Measurements from ENCODE around the gene CLEC2A.
"Not testable (repeated sequence)": the region's sequence is repeated elsewhere in the genome, so short reads cannot be mapped to it uniquely, and the experiment has no call there.

CLEC2A gene, protein sequence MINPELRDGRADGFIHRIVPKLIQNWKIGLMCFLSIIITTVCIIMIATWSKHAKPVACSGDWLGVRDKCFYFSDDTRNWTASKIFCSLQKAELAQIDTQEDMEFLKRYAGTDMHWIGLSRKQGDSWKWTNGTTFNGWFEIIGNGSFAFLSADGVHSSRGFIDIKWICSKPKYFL

DNA sequence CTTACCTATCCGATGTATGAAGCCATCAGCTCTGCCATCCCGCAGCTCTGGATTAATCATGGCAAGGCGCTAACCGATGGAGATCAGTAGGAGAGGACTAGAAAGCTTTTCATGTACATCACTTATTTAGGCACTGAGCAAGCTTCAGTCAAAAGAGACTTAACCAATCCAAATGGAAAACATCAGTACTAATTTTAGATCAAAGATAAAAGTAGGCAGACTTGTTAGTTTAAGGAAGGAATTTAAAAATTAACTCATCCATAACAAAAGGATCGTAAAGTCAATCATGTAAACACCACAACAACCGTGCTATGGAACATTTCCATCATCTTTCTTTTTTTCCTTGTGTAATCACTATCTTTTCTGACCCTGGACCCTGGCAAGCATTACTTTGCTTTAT, at the start of gene CLEC2A:
TSS of gene CLEC2A (minus strand) at position 101 of the 400 bp plus-strand sequence. CDS start at position 60, 41 bp downstream.
- DNase-seq, result no peak

DNA sequence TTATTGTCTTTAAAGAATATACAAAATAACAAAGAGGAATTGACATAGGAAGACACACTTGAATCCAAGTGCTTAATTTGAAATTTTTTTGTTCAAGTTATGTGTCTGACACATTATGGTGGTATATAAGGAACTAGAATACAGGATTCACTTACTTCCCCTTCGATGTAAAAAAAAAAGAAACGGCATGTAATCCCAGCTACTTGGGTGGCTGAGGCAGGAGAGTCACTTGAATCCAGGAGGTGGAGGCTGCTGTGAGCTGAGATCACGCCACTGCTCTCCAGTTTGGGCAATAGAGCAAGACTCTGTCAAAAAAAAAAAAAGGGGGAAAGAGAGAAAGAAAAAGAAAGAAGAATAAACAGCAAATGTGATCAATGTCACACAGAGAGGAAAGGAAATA, 48.0 kb upstream of the CLEC2A start:
- no peak for DNase-seq

DNA sequence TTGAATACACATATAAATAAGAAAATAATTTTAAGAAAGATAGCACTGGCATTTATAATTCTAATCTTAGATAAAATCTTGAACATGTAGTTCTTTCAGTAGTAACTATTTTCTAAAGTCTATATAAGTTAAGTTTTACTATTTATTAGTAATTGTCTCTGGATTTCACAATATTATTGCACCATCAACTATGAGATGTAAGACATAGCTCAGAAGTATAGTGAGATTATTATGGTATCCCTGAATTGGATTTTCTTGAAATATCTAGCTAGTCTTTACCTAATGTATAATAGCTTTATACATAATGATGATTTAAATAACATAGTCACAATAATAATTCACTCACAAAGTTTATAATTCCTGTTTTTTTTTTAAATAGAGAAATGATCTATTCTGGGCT, 45.7 kb upstream of the CLEC2A start:
- no peak for DNase-seq

DNA sequence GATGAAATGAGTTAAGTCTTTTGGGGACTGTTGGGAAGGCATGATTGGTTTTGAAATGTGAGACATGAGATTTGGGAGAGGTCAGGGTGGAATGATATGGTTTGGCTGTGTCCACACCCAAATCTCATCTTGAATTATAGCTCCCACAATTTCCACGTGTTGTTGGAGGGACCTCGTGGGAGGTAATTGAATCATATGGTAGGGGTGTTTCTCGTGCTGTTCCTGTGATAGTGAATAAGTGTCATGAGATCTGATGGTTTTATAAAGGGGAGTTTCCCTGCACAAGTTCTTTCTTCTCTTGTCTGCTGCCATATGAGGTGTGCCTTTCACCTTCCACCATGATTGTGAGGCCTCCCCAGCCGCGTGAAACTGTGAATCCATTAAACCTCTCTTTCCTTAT, 44.5 kb upstream of the CLEC2A start:
- not testable (repeated sequence) for DNase-seq

DNA sequence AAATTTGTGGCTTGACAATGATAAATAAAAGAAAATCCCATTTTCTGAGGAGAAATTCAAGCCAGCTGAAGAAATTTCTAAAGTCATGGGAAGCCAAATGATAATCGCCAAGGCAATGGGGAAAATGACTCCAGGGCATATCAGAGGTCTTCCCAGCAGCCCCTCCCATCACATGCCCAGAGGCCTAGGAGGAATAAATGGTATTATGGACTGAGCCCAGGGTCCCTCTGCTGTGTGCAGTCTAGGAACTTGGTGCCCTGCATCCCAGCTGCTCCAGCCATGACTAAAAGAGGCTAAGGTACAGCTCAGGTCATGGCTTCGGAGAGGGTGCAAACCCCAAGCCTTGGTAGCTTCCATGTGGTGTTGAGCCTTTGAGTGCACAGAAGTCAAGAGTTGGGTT, 43.4 kb upstream of the CLEC2A start:
- no peak for DNase-seq

DNA sequence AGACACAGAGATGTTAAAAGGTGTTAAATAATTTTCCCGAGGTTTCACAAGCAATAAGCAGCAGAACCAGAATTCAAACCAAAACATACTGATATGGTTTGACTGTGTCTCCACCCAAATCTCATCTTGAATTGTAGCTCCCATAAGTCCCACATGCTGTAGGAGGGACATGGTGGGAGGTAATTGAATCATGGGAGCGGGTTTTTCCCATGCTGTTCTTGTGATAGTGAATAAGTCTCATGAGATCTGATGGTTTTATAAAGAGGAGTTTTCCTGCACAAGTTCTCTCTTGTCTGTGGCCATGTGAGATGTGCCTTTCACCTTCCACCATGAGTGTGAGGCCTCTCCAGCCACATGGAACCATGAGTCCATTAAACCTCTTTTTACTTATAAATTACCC, 42.6 kb upstream of the CLEC2A start:
- DNase-seq, result not testable (repeated sequence)

DNA sequence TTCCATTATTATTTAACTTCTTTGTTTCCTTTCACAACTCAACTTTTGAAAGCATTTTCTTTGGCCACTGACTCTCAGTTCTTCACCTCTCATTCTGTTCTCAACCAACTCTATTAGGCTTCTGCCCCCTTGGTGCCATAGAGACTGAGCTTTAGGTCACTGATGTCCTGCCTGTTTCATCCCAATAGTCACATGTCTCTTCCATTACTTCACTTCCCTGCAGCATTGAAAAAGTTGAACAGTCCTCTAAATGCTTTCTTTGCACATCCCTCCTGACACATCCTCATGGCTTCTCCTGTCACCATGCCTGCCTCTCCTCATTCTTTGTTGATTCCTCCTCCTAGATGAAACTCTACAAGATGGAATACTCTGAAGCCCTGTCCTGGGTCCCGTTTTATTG, 41.8 kb upstream of the CLEC2A start:
- DNase-seq, result no peak

DNA sequence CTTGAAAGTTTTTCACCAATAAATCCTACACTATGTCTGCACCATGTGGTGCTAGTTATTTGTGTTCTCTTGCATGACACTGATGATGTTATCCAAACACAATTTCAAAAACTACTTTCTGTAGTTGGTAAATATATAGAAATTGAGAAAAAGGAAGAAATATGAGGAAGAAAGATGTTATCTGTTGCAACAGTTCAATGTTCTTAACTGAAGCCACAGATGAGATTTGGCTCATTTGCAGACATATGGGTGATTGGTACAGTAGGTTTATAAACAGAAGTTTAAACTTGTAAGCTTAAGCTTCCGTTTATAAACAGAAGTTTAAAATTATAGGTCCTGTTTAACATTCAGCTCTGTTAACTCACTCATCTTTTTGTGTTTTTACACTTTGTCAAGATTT, 39.0 kb upstream of the CLEC2A start, which contains the start of gene CLEC12A:
TSS of gene CLEC12A (plus strand) at position 229 of the 400 bp plus-strand sequence. CDS start 188 bp downstream, outside the sequence.
- DNase-seq, result no peak

DNA sequence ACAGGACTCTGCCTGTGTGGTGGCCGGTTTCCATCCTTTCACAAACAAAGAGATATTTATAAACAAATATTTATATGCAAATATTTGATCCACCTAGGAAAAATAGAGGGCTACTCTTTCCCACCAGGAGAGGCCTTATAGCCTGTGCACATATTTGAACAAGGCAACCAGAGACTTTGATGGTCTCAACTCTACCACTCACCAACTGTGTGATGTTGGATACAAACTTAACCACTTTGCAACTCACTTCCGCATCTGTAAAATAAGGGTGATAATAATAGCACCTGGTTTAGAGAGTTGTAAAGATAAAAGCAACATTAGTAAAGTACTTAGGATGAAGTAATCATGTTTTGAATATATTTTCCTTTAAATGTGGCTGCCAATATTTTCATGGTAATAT, 37.5 kb upstream of the CLEC2A start:
- no peak for DNase-seq

DNA sequence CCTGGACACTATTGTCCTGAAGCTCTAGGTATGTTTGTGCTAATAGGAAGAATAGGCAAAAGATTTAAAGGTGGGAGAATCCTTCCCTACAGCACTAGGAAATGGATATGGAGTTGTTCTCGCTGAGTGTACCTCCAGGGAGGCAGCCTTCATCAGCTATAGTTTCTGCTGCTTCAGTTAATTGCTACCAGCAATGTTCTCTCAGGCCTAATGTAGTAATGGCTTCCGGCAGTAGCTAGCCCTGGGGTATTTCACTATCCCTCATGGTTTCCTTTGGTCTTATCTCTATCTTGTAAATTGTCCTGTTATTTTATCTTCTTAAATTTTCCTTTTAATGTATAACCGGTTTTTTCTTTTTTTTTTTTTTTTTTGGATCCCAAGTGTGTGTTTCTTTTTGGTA, 29.7 kb upstream of the CLEC2A start:
- DNase-seq, result no peak

DNA sequence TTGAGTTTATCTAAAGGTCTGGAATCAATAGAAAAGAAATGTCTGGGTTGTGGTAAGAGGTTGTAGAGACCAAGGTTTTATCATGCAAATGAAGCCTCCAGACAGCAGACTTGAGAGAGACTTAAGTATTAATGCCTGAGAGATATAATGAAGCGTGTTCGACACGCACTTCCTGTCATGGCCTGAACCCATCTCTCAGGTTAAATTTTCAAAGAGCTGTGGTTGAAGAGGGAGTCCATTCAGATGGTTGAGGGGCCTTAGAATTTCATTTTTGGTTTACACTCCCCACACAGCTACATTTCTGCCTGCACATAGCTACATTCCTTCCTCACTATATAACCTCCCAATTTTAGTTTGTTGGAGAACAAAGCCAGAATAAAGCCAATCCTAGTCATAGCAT, 28.9 kb upstream of the CLEC2A start:
- no peak for DNase-seq

DNA sequence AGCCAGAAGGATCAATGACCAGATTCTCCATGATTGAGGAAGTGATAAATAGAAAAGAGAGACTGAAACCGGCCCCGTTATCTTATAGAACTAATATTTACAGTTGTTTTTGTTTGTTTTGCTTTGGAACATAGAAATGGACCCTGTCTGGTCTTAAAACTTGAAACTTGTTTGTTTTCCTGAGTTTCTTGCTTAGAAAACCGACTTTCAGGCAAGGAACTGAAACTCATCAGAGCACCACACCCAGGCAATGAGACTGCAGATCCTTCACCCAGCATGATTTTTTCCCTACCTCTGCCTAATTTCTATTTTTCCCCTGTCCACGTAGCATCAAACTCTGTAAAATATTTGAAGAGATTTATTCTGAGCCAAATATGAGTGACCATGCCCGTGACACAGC, 28.4 kb upstream of the CLEC2A start:
- no peak for DNase-seq

DNA sequence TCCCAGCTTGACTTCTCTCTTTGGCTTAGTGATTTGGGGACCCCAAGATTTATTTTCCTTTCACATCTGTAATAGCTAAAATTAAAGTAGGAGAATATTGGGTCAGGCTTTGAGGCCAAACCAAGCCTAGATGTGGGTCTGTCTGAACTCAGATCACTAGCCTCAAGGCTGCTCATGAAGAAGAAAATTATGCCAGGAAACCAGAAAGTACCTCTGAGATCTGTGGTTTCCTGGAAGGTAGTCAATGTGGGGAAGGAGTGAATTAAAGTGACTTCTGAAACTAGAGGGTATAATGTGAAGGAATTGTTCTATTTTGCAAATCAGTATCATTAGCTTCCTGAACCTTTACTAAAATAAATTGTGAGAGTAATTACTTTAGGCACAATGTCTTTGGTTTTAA, 25.7 kb upstream of the CLEC2A start:
- peak in 1 of 2 donors; percentile 26 for DNase-seq

DNA sequence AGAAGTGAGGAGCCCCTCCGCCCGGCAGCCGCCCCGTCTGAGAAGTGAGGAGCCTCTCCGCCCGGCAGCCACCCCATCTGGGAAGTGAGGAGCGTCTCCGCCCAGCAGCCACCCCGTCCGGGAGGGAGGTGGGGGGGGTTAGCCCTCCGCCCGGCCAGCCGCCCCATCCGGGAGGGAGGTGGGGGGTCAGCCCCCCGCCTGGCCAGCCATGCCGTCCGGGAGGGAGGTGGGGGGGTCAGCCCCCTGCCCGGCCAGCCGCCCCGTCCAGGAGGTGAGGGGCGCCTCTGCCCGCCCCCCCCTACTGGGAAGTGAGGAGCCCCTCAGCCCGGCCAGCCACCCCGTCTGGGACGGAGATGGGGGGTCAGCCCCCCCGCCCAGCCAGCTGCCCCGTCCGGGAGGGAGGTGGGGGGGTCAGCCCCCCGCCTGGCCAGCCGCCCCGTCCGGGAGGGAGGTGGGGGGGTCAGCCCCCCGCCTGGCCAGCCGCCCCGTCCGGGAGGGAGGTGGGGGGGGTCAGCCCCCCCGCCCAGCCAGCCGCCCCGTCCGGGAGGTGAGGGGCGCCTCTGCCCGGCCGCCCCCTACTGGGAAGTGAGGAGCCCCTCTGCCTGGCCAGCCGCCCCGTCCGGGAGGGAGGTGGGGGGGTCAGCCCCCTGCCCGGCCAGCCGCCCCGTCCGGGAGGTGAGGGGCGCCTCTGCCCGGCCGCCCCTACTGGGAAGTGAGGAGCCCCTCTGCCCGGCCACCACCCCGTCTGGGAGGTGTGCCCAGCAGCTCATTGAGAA, 21.0 kb upstream of the CLEC2A start:
- not testable (repeated sequence) for DNase-seq

DNA sequence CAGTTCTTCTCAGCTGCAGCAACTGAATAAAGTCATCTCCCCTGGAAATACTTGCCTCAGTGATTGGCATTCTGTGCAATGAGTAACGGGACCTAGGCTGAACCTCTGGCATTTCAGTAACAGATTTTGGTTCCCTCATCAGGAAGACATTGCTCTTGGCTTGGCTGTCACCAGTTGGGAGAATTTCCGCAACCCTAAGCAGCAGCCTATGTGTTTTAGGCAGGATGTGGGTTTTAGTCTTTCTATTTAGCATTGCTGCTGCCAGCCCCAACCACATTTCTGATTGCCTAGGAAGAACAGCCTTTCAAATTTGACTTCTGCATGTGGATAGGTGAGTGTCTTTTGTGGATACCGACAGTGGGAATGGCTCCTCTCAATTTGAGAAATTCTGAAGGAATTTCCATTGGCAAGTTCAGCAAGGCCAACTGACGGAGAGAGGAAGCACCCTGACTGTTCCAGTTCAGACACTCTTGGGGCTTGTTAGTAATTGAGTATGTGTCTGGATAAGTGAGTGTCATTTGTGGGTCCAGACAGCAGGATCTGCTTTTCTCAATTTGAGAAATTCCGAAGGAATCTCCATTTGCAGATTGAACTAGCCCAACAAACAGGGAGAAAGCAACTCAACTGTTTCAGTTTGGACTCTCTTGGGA, 19.0 kb upstream of the CLEC2A start:
- DNase-seq, result peak; percentile 22 to 46

DNA sequence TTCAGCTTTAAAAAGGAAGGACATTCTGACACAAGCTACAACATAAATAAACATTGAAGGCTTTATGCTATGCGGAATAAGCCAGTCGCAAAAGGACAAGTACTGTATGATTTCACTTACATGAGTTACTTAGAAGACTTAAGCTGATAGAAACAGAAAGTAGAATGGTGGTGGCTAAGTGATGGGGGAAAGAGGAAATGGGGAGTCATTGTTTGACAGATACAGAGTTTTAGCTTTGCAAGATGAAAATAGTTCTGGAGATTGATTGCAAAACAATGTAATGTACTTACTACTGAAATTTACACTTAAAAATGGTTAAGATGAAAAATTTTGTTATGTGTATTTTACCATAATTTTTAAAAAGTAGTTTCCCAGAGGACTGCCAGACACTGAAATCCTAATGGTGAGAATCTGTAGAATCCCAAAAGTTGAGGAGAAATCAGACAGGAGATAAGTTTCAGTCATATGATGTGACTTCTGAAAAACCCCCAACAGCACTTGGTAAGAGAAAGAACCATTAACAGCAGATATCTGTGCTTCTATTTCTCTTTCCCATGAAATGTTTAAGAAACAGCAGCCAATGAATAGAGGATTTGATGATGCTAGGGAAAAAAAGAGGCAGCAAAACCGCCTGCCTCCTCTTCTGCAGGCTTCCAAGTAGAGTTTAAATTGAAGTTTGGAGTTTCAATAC, 16.6 kb upstream of the CLEC2A start:
- DNase-seq, result peak in 1 of 2 donors; percentile 34

DNA sequence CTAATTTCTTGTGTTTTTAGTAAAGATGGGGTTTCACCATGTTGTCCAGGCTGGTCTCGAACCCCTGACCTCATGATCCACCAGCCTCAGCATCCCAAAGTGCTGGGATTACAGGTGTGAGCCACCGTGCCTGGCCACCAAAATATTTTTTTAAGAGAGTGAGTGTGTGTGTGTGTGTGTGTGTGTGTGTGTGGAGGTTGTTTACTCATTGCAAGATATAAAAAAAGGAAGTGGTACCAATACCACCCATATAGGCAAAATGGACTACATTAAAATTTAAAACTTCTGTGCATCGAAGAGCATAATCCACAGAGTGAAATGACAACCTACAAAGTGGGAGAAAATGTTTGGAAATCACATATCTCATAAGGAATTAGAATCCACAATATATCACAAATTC, 15.5 kb upstream of the CLEC2A start:
- peak in 1 of 2 donors; percentile 13 for DNase-seq

DNA sequence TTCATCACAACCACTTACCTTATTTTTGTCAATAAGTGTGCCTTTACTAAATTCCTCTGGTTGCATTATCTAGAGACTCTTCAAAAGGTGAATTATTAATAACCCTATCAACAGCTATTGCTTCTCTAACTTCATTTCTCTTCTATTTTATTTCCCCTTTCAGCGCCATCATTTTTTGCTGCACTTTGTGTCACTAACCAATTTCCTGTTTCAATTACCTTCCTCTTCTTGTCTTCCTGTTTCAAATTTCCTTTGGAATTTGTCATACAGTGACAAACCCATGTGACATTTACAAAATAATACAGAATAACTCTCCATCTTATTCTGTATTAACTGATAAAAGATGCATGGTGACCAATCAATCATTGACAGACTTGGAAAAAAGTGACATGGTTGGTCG, 12.2 kb upstream of the CLEC2A start:
- no peak for DNase-seq

DNA sequence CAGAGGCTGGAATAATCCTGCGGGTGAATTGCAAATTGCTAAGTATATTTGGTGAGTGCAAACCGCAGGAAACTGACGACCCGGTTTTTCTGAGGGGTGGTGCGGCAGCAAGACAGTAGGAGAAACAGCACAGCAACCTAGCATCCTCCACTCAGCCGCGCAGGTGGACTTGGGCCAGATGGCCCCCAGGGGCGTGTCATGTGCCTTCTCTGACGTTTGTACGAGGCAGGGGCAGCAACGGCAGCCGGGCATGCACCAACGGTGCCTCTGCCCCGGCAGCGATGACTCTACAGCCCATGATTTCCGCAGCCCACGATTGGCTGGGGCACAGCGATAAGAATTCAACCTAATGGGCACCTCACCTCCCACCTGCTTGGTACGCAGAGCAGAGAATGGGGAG, 11.1 kb upstream of the CLEC2A start:
- DNase-seq, result peak in 1 of 2 donors; percentile 74

DNA sequence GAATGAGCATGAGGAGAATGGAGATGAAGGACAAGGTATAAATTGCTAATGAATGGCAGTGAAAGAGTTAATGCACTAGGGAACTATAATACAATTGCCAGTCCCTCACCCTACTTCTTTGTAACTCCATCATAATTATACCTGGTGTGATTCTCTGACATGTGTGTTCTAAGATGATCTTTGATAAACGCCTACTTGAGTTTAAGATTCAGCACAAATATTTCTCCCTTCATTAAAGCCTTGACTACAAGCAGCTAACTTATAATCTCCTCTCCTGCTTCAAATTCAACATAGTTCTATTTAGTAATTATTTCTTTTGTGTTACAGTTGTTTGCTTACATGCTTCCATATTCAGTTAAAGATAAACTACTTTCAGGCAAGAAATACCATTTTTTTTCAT, 9.7 kb upstream of the CLEC2A start:
- DNase-seq, result no peak

DNA sequence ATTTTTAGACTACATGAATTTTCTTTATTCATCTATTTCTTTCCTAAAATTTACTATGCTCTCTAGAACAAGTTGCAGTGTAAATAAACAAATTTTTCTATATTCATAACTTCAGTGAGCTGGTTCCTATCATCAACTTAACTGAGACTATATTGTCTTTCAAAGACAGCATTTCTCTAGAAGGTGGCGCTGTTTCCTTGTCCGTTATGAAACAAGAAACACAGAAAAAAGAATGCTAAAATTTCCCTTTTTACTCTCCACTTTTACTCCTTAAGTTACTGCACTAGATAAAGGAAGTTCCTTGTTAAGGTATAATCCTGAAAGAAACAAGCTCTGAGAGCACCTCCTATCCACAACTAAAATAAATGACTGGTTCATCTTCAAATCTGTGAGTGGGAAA, 8.2 kb upstream of the CLEC2A start:
- peak in 1 of 2 donors; percentile 29 for DNase-seq

DNA sequence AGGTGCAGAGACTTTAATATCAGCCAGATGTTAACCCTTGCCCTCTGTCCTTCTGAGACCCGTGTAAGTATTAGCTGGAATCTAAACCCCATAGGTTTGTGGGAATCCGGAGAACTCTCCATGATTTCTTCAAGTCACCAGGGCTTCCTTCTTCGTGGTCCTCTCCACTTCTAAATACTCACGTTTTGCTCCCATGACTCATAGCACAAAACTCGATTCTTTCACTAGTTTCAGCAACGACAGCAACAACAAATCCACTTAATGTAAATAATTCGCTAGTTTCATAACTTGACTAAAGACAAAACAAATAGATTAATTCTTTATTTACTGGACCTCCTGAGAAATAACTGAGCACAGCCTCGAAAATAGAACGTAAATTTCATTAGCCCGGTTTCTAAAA, 4.4 kb upstream of the CLEC2A start:
- no peak for DNase-seq

DNA sequence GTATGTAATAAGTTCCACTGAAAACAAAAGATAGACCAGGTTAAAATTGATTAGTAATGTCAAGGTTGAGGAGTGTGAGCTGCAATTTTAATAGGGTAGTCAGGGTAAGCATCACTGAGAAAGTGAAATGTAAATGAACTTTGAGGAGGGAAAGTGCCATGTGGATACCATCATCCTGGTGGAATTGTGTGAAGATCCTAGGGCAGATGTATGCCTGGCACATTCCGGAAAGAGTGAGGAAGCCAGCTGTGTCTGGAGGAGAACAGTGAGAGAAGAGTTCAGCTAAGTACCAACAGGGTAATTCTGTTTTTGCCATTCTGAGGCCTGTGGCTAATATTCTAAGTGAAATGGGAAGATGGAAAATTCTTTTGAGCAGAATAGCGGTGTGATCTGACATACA, 2.9 kb upstream of the CLEC2A start:
- DNase-seq, result no peak

Data from CD4-positive, alpha-beta T cell treated with Interleukin-1 beta for 1 hour (primary cell).